Activated CD4-positive, alpha-beta T cell treated with anti-CD3 and anti-CD28 coated beads, Interleukin-2, amount 10 ng/mL, durations not matched to agents 7 days and 5 days (primary cell): ENCODE measurements around the gene FAM20C. TPM values are rescaled to one million over a fixed set of nuclear protein-coding genes. Genes with fewer than 3 reads are reported as not detected.

Source experiments
- CTCF ChIA-PET: fragments of 350-600 bp; sonication (Branson Sonifier 250); formaldehyde crosslinking; loops from one replicate; lab custom pipeline; 2021; ENCODE audit warnings: antibody characterized with exemption; lab: Charles Lee
- POLR2A ChIA-PET: fragments of 350-600 bp; sonication (Branson Sonifier 250); formaldehyde crosslinking; loops from one replicate; lab custom pipeline; 2021; ENCODE audit warnings: antibody characterized with exemption; lab: Charles Lee
- DNase-seq: peaks from one replicate; pipeline ENCODE4 v3.0.0-alpha.2; 2020
- H3K27ac Mint-ChIP-seq: one replicate; pipeline ENCODE4 v1.8.0; 2021; ENCODE audit warnings: mild to moderate bottlenecking, moderate library complexity, mixed read lengths
- H3K27me3 Mint-ChIP-seq: one replicate; pipeline ENCODE4 v1.8.0; 2021; ENCODE audit warnings: mixed read lengths
- H3K36me3 Mint-ChIP-seq: one replicate; pipeline ENCODE4 v1.8.0; 2021; ENCODE audit warnings: low read depth, mixed read lengths
- H3K4me1 Mint-ChIP-seq: one replicate; pipeline ENCODE4 v1.8.0; 2021; ENCODE audit warnings: mixed read lengths
- H3K4me3 Mint-ChIP-seq: one replicate; pipeline ENCODE4 v1.8.0; 2021; ENCODE audit warnings: mild to moderate bottlenecking, moderate library complexity, mixed read lengths
- H3K9me3 Mint-ChIP-seq: one replicate; pipeline ENCODE4 v1.8.0; 2021; ENCODE audit warnings: mixed read lengths
- total RNA-seq, 2 experiments: library from RNA; stranded (reverse); gene quantifications; one replicate each; pipeline ENCODE4 v1.2.3, GENCODE V29; 2021

The FAM20C gene
- total RNA-seq, 2 experiments from 2014 or later, result 0.29 to 0.47 TPM

DNA sequence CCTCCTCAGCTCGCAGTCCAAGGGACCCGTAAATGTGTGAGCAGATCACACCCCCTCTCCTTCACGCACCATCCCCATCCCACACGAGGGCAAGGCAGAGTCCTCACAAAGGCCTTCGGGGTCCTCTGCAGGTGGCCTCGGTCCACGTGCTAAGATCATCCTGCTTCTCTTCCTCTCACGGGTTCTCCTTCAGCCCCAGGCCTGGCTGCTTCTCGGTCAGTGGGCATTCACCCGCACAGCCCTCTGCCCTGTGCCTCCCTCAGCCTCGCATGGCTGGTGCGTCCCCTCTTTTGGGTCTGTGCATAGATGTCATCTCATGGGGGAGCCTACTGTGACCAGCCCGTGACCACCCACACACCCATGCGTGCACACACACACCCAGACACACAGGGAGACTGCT lies 80.3 kb downstream of the FAM20C start:
- ChIA-PET CTCF (interaction anchor here (2.4 to 3.5 kb wide), 2 partner anchors 8 to 10 kb away, joined by 9 to 14 read pairs; no protein-coding TSS in a partner anchor), POLR2A (no interaction called here)
- no peaks in the 10 kb centered on the region for H3K27me3 Mint-ChIP-seq
- H3K27ac Mint-ChIP-seq, result no peak overlapping the region
- peaks cover 16% of the 10 kb centered on the region for H3K9me3 Mint-ChIP-seq
- no peaks in the 10 kb centered on the region for H3K36me3 Mint-ChIP-seq
- H3K4me1 Mint-ChIP-seq, result no peaks in the 10 kb centered on the region
- no peak overlapping the region for H3K4me3 Mint-ChIP-seq
- no peak for DNase-seq

DNA sequence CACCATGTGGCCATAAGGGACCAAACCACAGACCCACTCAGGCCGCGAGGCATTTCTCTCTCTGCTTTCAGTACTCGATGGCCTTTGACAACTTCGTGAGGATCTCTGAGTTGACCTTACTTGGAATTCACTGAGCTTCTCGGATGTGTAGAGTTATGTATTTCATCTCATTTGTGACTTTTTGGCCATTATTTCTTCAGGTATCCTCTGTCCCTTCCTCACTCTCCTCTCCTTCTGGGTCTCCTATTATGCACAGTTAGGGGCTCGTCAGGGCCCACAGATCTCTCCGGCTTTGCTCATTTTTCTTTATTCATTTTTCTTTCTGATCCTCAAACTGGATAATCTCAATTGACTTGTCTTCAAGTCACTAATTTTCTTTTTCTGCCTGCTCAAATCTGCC lies 81.0 kb downstream of the FAM20C start:
- peaks cover 3% of the 10 kb centered on the region for H3K27me3 Mint-ChIP-seq
- no peak for DNase-seq
- no peak overlapping the region for H3K27ac Mint-ChIP-seq
- POLR2A ChIA-PET, result no interaction called here
- no peaks in the 10 kb centered on the region for H3K36me3 Mint-ChIP-seq
- H3K4me3 Mint-ChIP-seq, result no peak overlapping the region
- CTCF ChIA-PET, result interaction anchor here (2.4 to 3.5 kb wide), 2 partner anchors 8 to 11 kb away, joined by 9 to 14 read pairs; no protein-coding TSS in a partner anchor
- H3K4me1 Mint-ChIP-seq, result no peaks in the 10 kb centered on the region
- H3K9me3 Mint-ChIP-seq, result peaks cover 16% of the 10 kb centered on the region

DNA sequence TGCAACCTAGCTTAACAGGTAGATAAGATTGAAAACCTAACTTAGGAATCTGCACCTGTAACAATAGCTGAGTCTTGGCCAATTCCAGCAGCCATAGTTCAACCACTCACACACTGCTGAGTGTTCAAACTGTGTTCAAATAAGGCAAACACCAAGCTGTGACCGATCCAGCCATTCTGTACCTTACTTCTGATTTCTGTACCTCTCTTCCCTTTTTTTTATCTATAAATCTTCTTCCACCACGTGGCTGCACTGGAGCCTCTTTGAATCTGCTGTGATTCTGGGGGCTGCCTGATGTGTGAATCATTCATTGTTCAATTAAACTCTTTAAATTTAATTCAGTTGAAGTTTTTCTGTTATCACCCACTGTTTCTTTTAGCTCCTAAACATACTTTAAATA lies 81.9 kb downstream of the FAM20C start:
- peaks cover 16% of the 10 kb centered on the region for H3K9me3 Mint-ChIP-seq
- no peaks in the 10 kb centered on the region for H3K36me3 Mint-ChIP-seq
- DNase-seq, result no peak
- H3K27me3 Mint-ChIP-seq, result peaks cover 3% of the 10 kb centered on the region
- ChIA-PET POLR2A (no interaction called here), CTCF (interaction anchor here (1.1 to 3.5 kb wide), 2 partner anchors 9 to 10 kb away, joined by 3 to 14 read pairs; no protein-coding TSS in a partner anchor)
- H3K4me1 Mint-ChIP-seq, result no peaks in the 10 kb centered on the region
- no peak overlapping the region for H3K4me3 Mint-ChIP-seq
- H3K27ac Mint-ChIP-seq, result no peak overlapping the region

DNA sequence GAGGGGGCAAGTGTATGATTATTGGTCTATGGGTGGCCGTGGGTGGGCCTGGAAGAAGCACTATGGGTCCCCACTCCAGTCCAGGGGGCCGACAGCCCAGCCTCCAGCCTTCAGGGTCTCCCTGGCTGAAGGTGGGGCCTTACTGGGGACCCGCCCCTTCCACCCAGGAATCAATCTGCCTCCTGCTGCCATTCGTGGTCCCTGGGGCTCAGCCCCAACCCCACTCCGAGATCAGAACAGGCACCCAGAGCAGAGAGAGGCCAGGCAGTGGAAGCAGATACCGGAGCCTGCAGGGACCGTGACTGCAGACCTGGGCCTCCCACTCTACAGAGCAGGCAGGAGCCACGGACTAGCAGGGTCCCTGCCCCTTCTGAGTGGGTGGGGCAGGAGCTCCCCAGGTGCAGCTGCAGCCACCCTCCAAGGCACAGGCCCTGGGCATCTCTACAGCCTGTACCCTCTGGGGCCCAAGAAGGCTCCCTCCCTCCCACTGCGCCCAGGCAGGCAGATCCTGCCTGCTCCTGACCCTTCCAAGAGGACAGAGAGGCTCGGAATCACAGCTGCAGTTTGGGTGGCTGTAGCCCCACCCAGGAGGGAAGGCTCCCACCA lies 84.0 kb downstream of the FAM20C start:
- Mint-ChIP-seq H3K36me3 (no peaks in the 10 kb centered on the region), H3K9me3 (peaks cover 16% of the 10 kb centered on the region), H3K27me3 (peaks cover 3% of the 10 kb centered on the region), H3K27ac (no peak overlapping the region), H3K4me3 (no peak overlapping the region), H3K4me1 (no peaks in the 10 kb centered on the region)
- no peak for DNase-seq
- ChIA-PET POLR2A (no interaction called here), CTCF (interaction anchor here (1.0 to 3.5 kb wide), 3 partner anchors 11 to 14 kb away, joined by 4 to 14 read pairs (median 12); no protein-coding TSS in a partner anchor)

DNA sequence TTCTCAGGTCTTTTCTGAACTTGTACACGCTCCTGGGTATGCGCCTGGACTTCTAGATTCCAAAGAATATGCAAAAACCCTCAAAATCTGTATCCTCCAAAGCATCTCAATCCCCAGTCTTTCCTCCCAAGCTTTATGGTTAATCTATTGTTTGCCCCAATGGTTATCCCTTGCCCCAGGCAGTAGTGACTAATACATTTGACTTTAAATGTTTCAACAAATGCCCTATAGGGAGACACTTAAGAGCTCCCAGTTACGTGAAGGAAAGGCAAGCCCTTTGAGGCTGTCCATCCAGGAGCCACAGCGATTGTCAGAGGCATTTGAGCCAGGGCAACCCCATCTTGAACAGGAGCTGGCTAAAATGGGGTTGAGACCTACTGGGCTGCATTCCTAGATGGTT lies 84.9 kb downstream of the FAM20C start:
- no peak for DNase-seq
- POLR2A ChIA-PET, result no interaction called here
- Mint-ChIP-seq H3K9me3 (peaks cover 16% of the 10 kb centered on the region), H3K36me3 (no peaks in the 10 kb centered on the region), H3K4me3 (no peak overlapping the region), H3K27ac (no peak overlapping the region), H3K27me3 (peaks cover 3% of the 10 kb centered on the region), H3K4me1 (no peaks in the 10 kb centered on the region)
- CTCF ChIA-PET, result interaction anchor here (1.0 to 2.5 kb wide), 2 partner anchors 13 to 15 kb away, joined by 4 to 12 read pairs; no protein-coding TSS in a partner anchor

DNA sequence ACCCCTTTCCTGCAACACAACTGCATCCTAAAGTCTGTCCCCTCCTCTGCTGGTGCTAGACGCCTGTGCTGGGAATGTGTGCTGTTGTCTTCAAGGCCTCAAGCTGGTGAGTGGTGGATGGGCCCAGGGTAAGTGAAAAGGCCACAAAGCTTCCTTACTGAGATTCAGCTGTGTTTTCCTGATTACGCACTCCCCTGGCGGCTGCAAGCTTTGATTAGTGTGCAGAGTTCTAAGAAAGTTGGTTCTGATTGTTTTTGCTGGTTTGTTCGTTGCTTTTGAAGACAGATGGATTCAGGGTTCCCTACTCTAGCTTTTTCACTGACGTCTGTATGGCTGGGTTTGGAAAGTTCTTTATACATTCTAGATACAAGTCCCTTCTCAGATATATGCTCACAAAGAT lies 85.7 kb downstream of the FAM20C start:
- ChIA-PET CTCF (interaction anchor here (2.5 kb wide), 1 partner anchor 14 kb away, joined by 12 read pairs; no protein-coding TSS in a partner anchor), POLR2A (no interaction called here)
- Mint-ChIP-seq H3K27ac (no peak overlapping the region), H3K4me1 (no peaks in the 10 kb centered on the region), H3K4me3 (no peak overlapping the region), H3K27me3 (peaks cover 3% of the 10 kb centered on the region), H3K9me3 (peaks cover 12% of the 10 kb centered on the region), H3K36me3 (no peaks in the 10 kb centered on the region)
- no peak for DNase-seq

DNA sequence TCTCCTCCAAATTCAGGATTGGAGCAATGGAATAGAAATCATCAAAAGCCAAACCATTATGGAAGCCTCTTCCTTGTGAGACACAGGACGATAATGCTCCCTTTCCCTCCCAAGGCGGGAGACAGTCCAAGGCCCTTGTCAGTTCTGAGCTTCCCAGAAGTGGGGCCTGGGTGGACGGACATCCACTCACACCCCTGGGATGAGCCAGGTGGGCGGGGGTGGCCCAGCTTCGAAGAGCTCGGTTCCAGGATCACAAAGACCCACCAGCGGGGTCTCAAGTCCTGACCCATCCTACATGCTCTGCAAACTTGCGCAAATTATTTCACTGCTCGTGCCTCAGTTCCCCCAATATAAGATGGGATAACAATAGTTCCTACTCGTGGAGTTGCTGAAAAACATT lies 87.5 kb downstream of the FAM20C start:
- no peak overlapping the region for H3K27ac Mint-ChIP-seq
- ChIA-PET CTCF (interaction anchor here (0.5 to 1.6 kb wide), 3 partner anchors 16 to 50 kb away, joined by 3 to 4 read pairs (median 3); no protein-coding TSS in a partner anchor), POLR2A (no interaction called here)
- no peak for DNase-seq
- peaks cover 9% of the 10 kb centered on the region for H3K9me3 Mint-ChIP-seq
- no peaks in the 10 kb centered on the region for H3K4me1 Mint-ChIP-seq
- no peak overlapping the region for H3K4me3 Mint-ChIP-seq
- peaks cover 3% of the 10 kb centered on the region for H3K27me3 Mint-ChIP-seq
- H3K36me3 Mint-ChIP-seq, result no peaks in the 10 kb centered on the region

DNA sequence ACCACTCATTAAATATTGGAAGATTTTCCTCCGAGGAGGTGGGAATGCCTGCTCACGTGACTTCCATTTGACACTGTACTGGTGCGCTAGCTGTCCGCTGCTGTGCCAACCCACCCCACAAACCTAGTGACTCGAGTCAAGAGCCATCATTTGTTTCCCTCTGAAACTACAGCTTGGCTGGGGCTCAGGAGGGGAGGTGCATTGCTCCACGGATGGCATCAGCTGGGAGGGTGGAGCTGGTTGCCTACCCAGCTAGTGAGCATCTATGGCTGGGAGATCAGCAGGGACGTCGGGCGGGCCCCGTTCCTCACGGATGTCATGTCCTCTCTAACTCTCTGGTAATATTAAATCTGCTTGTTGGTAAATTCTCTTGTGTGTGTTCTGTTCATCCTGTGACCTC lies 88.1 kb downstream of the FAM20C start:
- H3K27me3 Mint-ChIP-seq, result peaks cover 3% of the 10 kb centered on the region
- H3K4me1 Mint-ChIP-seq, result no peaks in the 10 kb centered on the region
- ChIA-PET CTCF (interaction anchor here (0.5 to 1.6 kb wide), 3 partner anchors 17 to 50 kb away, joined by 3 to 4 read pairs (median 3); no protein-coding TSS in a partner anchor), POLR2A (no interaction called here)
- peaks cover 5% of the 10 kb centered on the region for H3K9me3 Mint-ChIP-seq
- H3K36me3 Mint-ChIP-seq, result no peaks in the 10 kb centered on the region
- H3K4me3 Mint-ChIP-seq, result no peak overlapping the region
- DNase-seq, result no peak
- no peak overlapping the region for H3K27ac Mint-ChIP-seq

DNA sequence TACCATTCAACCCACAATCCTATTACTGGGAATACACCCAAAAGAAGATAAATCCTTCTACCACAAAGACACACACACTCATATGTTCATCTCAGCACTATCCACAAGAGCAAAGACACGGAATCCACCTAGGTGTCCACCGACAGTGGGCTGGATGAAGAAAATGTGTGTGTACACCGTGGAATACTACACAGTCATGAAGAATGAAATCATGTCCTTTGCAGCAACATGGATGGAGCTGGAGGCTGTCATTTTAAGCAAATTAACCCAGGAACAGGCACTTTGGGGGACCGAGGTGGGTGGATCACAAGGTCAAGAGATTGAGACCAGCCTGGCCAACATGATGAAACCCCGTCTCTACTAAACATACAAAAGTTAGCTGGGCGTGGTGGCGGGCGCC lies 89.3 kb downstream of the FAM20C start:
- no peaks in the 10 kb centered on the region for H3K4me1 Mint-ChIP-seq
- no peak overlapping the region for H3K27ac Mint-ChIP-seq
- ChIA-PET CTCF (no interaction called here), POLR2A (no interaction called here)
- peaks cover 5% of the 10 kb centered on the region for H3K9me3 Mint-ChIP-seq
- H3K36me3 Mint-ChIP-seq, result no peaks in the 10 kb centered on the region
- no peak overlapping the region for H3K4me3 Mint-ChIP-seq
- no peak for DNase-seq
- peaks cover 3% of the 10 kb centered on the region for H3K27me3 Mint-ChIP-seq

DNA sequence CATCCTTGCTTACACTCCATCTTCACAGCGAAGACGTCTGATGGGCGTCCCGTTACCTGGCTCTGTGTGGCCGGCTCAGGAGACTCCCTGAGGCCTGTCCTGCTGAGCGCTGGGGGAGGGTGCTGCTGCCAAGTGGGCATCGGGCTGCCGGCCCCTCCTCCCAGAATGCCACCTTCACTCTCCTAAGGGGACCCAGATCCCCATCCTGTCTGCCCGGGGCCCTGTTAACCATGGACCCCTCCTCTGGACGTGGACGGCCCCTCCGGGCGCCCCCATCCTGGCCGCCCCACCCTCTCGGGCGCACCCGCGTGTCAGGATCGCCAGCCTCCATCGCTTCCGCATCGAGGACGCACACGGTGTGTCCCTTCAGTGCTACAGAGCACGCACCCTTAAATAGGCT lies 90.2 kb downstream of the FAM20C start:
- no peak for DNase-seq
- no peak overlapping the region for H3K4me3 Mint-ChIP-seq
- CTCF ChIA-PET, result no interaction called here
- peaks cover 3% of the 10 kb centered on the region for H3K27me3 Mint-ChIP-seq
- H3K4me1 Mint-ChIP-seq, result no peaks in the 10 kb centered on the region
- H3K36me3 Mint-ChIP-seq, result no peaks in the 10 kb centered on the region
- no peaks in the 10 kb centered on the region for H3K9me3 Mint-ChIP-seq
- POLR2A ChIA-PET, result no interaction called here
- H3K27ac Mint-ChIP-seq, result no peak overlapping the region

DNA sequence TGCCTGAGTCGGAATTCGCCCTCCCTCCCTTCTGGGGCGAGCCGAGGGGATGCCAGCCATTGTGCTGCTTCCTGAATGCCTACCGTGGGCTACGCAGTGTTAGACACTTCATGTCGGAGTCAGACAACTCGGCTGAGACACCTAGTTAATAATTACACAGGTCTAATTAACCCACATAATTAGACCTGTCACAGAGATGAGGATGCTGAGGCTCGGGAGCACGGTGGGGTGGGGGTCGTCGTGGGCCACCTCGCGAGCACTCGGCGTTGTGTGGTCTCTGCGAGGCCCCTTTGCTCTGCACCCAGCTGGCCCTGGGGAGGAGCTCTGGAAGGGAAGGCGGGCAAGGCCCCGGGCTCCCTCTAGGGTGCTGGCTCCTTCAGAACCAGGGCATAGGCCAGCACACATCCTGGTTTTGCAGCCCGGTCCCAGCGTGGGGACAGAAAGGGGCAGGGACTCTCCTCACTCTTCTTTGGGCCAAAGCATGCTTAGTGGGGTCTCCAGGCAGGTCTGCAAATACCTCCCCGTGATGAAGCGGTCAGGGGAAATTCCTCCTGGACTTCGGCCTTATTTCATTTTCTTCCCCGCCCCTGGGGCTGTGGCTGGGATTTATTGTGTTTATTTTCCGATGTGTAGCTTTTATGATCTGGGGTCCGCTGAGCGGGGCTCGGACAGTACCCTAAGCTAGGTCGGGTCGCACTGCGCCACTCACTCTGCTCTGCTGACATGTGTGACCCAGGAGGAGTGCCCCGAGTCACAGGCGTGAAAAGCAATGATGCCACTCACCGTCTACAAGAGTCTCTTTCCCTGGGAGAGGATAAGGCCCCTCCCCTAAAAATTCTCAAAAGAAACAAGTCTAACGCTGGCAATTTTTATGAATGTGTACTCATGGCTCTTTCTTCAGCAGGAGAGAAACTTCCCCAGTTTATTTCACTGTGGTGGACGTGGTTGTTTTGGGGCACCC lies 92.7 kb downstream of the FAM20C start:
- no peaks in the 10 kb centered on the region for H3K9me3 Mint-ChIP-seq
- H3K27ac Mint-ChIP-seq, result no peak overlapping the region
- no peaks in the 10 kb centered on the region for H3K36me3 Mint-ChIP-seq
- peaks cover 11% of the 10 kb centered on the region for H3K27me3 Mint-ChIP-seq
- no peak for DNase-seq
- no peak overlapping the region for H3K4me3 Mint-ChIP-seq
- H3K4me1 Mint-ChIP-seq, result no peaks in the 10 kb centered on the region
- ChIA-PET POLR2A (no interaction called here), CTCF (interaction anchor here (0.6 kb wide), 1 partner anchor 10 kb away, joined by 3 read pairs; no protein-coding TSS in a partner anchor)

DNA sequence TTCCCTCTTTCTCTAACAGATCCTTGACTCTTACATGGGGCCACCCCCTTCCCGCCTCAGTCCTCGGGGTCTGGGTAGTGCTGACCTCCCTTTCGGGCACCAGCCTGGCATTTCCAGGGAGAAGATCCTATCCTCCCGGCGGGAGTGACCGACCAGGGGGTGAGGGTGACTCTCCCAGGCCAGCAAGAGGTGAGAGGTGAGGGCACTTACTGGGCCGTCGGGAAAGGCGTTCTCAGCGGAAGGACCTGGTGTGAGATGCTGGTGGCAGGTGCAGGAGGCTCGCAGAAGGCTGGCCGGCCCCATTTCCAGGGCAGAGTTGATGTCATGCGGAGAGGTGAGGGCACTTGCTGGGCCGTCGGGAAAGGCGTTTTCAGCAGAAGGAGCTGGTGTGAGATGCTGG lies 93.4 kb downstream of the FAM20C start:
- no peaks in the 10 kb centered on the region for H3K4me1 Mint-ChIP-seq

DNA sequence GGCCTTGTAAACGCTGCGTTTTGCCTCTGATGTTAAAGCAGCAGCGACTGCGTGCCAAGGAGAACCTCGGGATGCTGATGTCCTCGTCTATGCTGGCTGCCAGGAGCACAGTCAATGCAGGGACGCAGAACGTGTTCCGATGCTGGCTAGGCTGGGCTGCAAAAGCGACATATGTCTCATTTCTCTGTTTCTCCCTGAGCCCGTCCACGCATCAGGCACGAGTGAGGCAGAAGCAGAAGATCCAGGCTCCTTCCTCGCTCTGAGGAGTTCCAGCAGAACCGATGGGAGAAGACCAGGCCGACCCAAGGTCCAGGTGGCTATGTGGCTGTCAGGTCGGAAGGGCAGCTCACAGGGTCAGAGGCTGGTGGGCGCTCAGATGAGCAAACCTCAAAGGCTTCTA lies 93.9 kb downstream of the FAM20C start:
- POLR2A ChIA-PET, result no interaction called here
- H3K27ac Mint-ChIP-seq, result no peak overlapping the region
- no peak for DNase-seq
- H3K36me3 Mint-ChIP-seq, result no peaks in the 10 kb centered on the region
- H3K4me1 Mint-ChIP-seq, result no peaks in the 10 kb centered on the region
- no peak overlapping the region for H3K4me3 Mint-ChIP-seq
- H3K27me3 Mint-ChIP-seq, result peaks cover 11% of the 10 kb centered on the region
- H3K9me3 Mint-ChIP-seq, result no peaks in the 10 kb centered on the region
- CTCF ChIA-PET, result no interaction called here

More for the DNA sequence above, 93.4 kb downstream of the FAM20C start:
- CTCF ChIA-PET, result no interaction called here
- Mint-ChIP-seq H3K27me3 (peaks cover 11% of the 10 kb centered on the region), H3K9me3 (no peaks in the 10 kb centered on the region), H3K27ac (no peak overlapping the region), H3K36me3 (no peaks in the 10 kb centered on the region), H3K4me3 (no peak overlapping the region)
- no peak for DNase-seq
- POLR2A ChIA-PET, result no interaction called here
